ENCODE data around the gene TNK1.

The TNK1 gene

DNA sequence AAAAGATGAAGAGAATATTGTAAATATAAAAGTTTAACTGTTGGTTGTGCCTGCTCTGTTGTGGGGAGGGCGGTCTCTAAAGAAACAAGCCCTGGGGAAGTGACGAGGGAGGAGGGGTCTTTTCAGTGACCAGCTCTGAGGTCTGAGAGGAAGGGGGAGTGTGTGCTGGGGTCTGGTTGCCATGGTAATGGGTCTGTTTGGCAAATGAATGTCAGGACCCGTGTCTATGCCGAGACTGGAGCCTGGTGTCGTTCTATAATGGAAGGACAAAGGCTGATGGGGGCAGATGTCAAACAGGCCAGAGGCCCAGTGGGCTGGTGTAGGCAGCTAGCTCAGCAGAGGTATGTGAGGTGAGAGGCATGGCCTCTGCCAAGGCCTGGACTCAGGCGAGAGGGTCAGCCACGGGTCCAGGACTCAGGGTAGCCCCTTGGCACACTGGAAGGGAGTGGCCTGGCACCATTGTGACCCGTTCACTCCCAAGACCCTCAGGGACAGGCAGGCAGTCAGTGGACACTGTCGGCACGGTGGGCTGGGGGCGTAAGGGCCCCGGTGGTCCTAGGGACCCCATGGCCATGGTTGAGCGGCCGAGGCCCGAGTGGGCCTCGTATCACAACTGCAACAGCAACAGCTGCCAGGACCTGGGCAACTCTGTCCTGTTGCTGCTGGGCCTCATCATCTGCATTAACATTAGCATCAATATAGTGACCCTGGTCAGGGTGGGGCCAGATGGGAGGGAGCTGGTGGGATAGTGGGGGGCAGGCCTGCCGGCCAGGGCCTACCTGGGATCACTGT lies 39.1 kb downstream of the TNK1 start, which contains the start of gene SPEM1:
SPEM1 (plus strand) TSS at position 506 of the 792 bp plus-strand sequence; CDS start at position 567, 61 bp downstream.
- no peak within 1 kb of the TSS for H3K4me3 ChIP-seq (ENCODE audit: low read depth, low read length)
- no peak for TF ChIP-seq CTCF (IDR thresholded peaks at IDR 0.05; ENCODE audit: control insufficient read depth, extremely low read depth, insufficient read depth)
- DNase-seq (ENCODE audit: low read depth): no peak

DNA sequence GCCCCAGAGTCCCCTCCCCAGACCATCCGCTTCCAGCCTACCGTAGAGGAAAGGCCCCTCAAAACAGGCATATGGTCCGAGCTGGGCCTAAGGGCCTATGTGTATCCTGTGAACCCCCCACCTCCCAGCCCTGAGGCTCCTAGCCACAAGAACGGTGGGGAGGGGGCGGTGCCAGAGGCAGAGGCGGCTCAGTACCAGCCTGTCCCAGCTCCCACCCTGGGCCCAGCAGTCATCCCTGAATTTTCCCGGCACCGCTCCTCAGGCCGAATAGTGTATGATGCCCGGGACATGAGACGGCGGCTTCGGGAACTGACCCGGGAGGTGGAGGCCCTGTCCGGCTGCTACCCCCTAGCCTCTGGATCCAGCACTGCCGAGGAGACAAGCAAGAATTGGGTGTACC lies 40.3 kb downstream of the TNK1 start:
- no peak overlapping the region for H3K4me3 ChIP-seq (ENCODE audit: low read depth, low read length)
- TF ChIP-seq CTCF (IDR thresholded peaks at IDR 0.05; ENCODE audit: control insufficient read depth, extremely low read depth, insufficient read depth): no peak
- DNase-seq (ENCODE audit: low read depth): no peak

DNA sequence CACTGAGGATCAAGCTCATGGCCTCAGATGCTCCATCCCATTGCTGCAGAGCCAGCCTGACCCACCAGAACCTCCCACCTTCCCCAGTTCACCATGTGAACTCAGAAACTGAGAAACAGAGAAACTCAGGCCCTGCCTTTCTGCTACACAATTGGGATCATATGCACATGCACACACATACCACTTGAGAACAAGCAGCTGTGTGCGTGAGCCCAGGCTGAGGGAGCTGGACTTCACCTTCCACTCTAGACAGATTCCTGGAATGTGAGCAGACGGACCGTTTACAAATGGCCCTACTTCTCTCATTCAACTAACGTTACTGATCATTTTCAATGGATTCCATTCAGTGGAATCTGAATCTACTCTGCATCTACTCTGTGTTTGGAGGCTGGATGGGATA lies 42.8 kb downstream of the TNK1 start:
- TF ChIP-seq CTCF (IDR thresholded peaks at IDR 0.05; ENCODE audit: control insufficient read depth, extremely low read depth, insufficient read depth): no peak
- no peak for DNase-seq (ENCODE audit: low read depth)
- H3K4me3 ChIP-seq (ENCODE audit: low read depth, low read length): no peak overlapping the region

DNA sequence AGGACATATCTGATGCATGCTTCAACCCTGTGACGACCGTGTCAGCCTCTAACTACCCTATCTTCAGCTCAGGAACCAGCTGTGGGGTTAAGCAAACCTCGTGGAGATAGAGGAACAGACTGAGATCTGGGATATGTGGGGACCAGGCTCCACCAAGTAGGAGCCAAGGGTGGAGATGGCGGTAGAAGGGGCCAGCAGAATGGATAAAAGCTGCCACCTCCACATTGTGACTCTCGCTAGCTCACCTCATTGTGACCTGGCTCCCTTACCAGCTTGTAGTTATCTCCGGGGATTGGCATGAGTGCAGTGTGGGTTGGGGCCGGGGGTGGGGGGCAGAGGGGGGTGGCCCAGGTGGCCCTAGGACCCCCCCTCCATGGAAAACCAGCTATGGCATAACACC lies 44.4 kb downstream of the TNK1 start, which contains the start of gene SPEM2:
SPEM2 (plus strand) TSS at position 301 of the 400 bp plus-strand sequence; CDS start at position 374, 73 bp downstream.
- no peak for DNase-seq (ENCODE audit: low read depth)
- TF ChIP-seq CTCF (IDR thresholded peaks at IDR 0.05; ENCODE audit: control insufficient read depth, extremely low read depth, insufficient read depth): no peak
- no peak within 1 kb of the TSS for H3K4me3 ChIP-seq (ENCODE audit: low read depth, low read length)

GRCh38 chr17:7425756-7426155 lies 44.9 kb downstream of the TNK1 start:
- TF ChIP-seq CTCF (IDR thresholded peaks at IDR 0.05; ENCODE audit: control insufficient read depth, extremely low read depth, insufficient read depth): no peak
- no peak for DNase-seq (ENCODE audit: low read depth)
- no peak overlapping the region for H3K4me3 ChIP-seq (ENCODE audit: low read depth, low read length)

DNA sequence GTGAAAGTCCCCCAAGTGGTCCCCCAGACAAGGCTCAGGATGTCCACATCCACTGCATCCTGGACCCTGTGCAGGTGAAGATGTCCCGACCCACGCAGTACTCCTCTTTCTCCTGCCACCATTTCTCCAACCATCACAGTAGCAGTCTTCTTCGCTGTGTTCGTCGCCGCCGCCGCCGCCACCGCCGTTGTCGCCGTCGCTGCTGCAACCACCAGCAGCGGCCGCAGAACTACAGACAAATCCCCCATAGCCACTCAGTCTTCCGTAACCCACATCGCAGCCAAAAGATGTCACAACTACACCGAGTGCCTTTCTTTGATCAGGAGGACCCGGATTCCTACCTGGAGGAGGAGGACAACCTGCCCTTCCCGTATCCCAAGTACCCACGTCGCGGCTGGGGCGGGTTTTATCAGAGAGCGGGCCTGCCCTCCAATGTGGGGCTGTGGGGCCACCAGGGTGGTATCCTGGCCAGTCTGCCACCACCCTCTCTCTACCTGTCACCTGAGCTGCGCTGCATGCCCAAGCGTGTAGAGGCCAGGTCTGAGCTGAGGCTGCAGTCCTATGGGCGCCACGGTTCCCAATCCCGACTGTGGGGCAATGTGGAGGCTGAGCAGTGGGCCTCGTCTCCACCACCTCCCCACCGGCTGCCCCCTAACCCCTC lies 45.4 kb downstream of the TNK1 start:
- DNase-seq (ENCODE audit: low read depth): no peak
- no peak for TF ChIP-seq CTCF (IDR thresholded peaks at IDR 0.05; ENCODE audit: control insufficient read depth, extremely low read depth, insufficient read depth)
- H3K4me3 ChIP-seq (ENCODE audit: low read depth, low read length): no peak overlapping the region

Data from LNCaP clone FGC (cell line).